HG03175 (cell line): ENCODE measurements around the gene DYRK1B.
"Not testable (repeated sequence)": the region's sequence is repeated elsewhere in the genome, so short reads cannot be mapped to it uniquely, and the experiment has no call there.

ENCODE experiments used
- ATAC-seq: cut with Tn5 transposase; IDR thresholded peaks from one replicate; pipeline ENCODE4 v1.9.1; 2021; ENCODE audit warnings: mild to moderate bottlenecking, moderate library complexity; ENCODE audit not compliant: unreplicated experiment

Gene DYRK1B

DNA sequence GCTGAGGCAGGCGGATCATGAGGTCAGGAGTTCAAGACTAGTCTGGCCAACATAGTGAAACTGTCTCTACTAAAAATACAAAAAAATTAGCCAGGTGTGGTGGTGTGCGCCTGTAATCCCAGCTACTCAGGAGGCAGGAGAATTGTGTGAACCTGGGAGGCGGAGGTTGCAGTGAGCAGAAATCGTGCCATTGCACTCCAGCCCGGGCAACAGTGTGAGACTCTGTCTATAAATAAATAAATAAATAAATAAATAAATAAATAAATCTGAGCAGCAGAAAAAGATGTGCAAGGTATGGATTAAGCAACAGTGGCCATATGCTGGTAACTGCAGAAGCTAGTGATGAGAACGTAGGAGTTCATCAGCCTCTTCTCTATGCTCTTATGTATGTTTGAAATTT, 19.9 kb downstream of the DYRK1B start:
- ATAC-seq: not testable (repeated sequence)

DNA sequence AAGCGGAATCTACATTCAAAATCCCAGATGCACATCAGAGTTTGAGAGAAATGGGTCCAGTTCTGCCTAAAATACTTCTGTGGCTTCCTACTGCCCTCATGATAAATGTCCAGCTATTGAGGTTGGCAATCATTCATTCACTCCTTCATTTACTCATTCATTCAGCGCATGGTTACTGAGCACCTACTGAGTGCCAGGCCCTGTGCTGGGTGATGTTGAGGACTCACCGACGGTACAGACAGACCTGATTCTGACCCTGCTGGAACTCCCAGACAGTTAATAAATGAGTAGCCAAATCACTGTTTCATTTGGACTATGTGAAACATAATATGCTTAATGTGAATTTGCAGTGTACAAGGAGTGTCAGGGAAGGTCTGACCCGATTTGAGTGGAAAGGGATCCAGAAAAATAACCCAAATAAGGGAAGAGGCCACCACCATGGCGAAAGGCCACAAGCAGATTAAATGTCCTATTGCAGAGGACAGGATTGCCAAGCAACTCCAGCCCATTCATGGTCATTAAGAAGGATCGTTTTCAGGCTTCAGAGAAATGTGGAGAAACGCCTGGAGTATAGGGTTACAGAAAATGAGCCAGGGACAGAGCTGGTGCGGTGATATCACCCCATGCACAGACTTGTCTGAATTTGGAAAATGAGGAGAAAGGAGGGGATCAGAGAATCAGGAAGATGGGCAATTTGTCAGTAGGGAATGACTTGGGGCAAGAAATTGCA, 20.5 kb downstream of the DYRK1B start:
- ATAC-seq: no peak

GRCh38 chr19:39811064-39811463, 22.9 kb downstream of the DYRK1B start:
- ATAC-seq: no peak

DNA sequence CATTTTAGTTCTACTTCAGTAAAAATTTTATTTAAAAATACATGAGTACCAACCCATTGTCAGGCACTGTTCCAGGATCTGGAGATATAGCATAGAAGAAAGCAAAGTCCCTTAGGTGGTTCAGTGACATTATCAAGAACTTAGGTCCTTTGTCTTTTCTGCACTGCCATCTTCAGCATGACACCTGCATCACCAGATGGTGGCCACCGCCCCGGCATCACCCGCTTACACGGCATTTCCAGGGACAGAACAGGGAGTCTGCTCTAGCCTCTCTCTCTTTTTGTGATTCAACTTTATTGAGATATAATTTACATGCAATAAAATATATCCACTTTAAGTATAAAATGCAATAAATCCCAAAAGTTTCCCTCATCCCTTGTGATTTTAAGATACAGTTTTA, 23.5 kb downstream of the DYRK1B start:
- ATAC-seq: no peak

DNA sequence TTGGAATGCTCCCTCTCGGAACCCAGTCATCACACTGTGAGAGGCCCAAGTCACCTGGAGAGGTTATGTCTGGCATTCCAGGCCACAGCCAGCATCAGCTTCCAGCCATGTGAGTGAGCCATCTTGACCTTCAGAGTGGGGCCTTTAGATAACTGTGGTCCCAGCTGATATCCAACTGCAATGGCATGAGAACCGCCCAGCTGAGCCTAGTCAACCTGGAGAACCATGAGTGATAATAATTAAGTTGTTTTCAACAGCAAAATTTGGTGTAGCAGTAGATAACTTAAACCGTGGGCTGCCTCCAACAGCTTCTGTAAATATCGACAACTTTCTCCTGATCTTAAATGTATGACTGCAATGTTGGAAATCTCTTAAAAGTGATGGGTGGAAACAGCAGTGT, 24.6 kb downstream of the DYRK1B start:
- no peak for ATAC-seq

DNA sequence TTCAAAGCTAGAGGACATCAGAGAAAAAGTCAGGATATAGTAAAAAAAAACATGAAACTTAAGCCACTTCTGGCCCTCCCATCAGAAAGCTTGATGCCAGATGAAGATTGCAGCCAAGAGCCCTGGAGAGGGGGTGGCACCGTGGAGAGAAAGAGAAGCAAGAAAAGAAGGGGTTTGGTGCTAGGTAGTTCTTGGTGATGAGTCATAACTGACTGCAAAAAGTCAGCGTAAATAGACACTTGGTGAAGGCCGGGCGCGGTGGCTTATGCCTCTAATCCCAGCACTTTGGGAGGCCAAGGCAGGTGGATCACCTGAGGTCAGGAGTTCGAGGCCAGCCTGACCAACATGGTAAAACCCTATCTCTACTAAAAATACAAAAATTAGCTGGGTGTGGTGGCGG, 25.3 kb downstream of the DYRK1B start:
- not testable (repeated sequence) for ATAC-seq

GRCh38 chr19:39807846-39808364, 26.1 kb downstream of the DYRK1B start:
- ATAC-seq: no peak

DNA sequence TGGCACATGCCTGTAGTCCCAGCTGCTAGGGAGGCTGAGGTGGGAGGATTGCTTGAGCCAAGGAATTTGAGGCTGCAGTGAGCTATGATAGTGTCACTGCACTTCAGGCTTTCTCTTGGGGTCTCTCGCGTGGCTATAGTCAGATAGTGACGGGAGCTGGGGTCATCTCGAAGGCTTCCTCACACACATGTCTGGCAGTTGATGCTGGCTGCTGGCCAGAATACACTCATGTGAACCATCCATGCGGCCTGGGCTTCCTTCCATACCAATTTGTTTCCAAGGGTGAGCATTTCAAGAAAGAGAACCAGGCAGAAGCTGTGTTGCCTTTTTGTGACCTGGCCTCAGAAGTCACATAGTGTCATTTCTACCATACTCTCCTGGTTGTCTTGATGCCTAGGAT, 28.9 kb downstream of the DYRK1B start:
- ATAC-seq: no peak

- ATAC-seq: no peak
Measured at GRCh38 chr19:39802958-39803357, 31.0 kb downstream of the DYRK1B start.

- ATAC-seq: no peak
Measured at GRCh38 chr19:39797083-39797482, 36.9 kb downstream of the DYRK1B start.

DNA sequence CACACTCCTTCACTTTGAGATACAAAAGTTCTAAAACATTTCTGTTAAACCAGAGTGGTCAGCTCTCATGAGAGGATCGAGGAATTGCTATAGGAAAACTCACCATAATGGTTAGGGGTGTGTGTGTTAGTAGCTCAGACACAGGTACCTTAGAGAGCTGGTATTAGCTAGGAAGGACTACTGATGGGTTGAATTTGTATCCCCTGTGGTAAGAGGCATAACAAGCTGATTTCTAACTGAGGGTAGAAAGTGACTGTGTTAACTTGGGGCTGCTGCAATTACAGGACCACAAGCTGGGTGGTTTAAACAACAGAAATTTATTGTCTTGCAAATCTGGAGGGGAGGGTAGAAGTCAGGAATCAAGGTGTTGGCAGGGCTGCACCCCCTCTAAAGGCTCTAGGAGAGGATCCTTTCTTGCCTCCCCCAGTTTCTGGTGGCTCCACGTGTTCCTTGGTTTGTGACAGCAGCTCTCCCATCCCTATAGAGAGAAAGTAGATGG, 37.9 kb downstream of the DYRK1B start:
- no peak for ATAC-seq

DNA sequence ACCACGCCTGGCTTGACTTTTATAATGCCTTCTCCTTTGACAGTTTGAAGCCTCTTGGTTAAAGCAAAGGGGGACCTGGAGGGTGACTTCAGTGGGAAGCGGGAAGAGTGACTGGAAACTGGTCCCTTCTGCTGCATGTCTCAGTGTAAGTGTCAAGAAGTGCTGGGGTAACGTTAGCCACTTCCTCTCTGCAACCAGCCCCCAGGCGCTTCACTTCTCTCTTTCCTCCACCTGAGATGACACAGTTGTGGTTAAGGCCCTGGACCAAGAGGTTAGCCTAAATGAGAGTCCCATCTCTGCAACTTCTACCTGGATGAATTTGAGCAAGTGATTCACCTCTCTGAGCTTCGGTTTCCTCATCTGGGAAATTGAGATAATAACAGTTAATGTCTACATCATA, 39.0 kb downstream of the DYRK1B start:
- no peak for ATAC-seq

DNA sequence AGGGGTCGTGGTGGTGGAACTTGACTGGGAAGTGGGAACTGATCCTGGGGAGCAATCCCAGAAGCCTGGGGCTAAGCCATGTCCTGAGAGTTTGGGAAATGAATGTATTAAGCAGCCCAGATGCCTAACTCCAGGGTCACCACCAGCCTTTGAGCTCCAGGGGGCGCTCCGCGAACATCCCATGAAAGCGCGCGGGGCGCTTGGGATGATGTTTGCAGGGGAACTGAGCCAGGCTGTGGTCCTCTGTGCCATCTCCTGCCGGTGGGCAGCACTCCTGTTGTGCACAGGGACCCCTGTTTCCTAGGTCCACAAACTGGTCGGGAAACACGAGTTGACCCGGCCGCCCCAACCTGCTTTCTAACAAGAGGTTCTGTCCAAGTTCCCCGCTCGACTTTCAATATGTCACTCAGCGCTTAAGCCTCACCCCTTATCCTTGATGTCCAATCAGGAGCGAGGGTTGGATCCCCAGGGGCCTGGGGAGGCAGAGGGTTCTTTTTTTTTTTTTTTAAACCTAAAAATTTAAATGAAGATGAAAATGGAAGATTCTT, 40.9 kb downstream of the DYRK1B start:
- ATAC-seq: peak; percentile 76

DNA sequence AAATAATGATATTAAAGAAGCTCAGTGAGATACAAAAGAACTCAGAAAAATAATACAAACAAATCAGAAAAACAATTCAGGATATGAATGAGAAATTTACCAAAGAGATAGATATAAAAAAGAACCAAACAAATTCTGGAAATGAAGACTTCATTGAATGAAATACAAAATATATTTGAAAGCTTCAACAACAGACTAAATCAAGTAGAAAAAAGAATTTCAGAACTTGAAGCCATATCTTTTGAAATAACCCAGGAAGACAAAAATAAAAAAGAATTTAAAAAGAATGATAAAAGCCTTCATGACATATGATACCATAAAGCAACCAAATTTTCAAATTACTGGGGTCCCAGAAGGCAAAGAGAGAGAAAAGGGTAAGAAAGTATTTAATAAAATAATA, 45.7 kb downstream of the DYRK1B start:
- ATAC-seq: no peak

GRCh38 chr19:39780894-39781293, 53.1 kb downstream of the DYRK1B start:
- no peak for ATAC-seq

- ATAC-seq: no peak
Measured at GRCh38 chr19:39778763-39779162, 55.2 kb downstream of the DYRK1B start, which contains the start of gene LEUTX. Gene LEUTX, plus strand, starts transcription at chr19:39778854. Its CDS starts 67 bp downstream, at chr19:39778921.
